Liver (tissue), 9 donors: ENCODE results near the gene ZNF778. TPM values are rescaled to one million over a fixed set of nuclear protein-coding genes. Genes with fewer than 3 reads are reported as not detected.

Experiments
- DNase-seq: peaks from one replicate; pipeline ENCODE4 v3.0.0-alpha.2; 2017; ENCODE audit warnings: low spot score
- H3K27ac ChIP-seq, 2 donors: one replicate each; pipeline ENCODE4 v1.7.0; 2013; ENCODE audit warnings: inconsistent platforms in 2 of 2, low read length in 2 of 2, control low read depth in 1 of 2, low read depth in 1 of 2, mild to moderate bottlenecking in 1 of 2
- H3K27me3 ChIP-seq, 4 donors: one replicate each; pipeline versions ENCODE4 v1.6.1 to v1.7.0; 2013; ENCODE audit warnings: low read length in 3 of 4, inconsistent platforms in 1 of 4, mild to moderate bottlenecking in 1 of 4, moderate library complexity in 1 of 4; ENCODE audit not compliant: control insufficient read depth in 4 of 4, insufficient read depth in 4 of 4
- H3K36me3 ChIP-seq, 4 donors: one replicate each; pipeline versions ENCODE4 v1.6.1 to v1.7.0; 2013; ENCODE audit warnings: low read length in 3 of 4, mild to moderate bottlenecking in 3 of 4, low read depth in 1 of 4, moderate library complexity in 1 of 4; ENCODE audit not compliant: control insufficient read depth in 4 of 4, insufficient read depth in 3 of 4
- H3K4me1 ChIP-seq, 4 donors: one replicate each; pipeline versions ENCODE4 v1.6.1 to v1.7.0; 2013; ENCODE audit warnings: low read length in 3 of 4, mild to moderate bottlenecking in 3 of 4, moderate library complexity in 1 of 4; ENCODE audit not compliant: control insufficient read depth in 4 of 4, insufficient read depth in 4 of 4
- H3K4me3 ChIP-seq, 3 donors: one replicate each; pipeline versions ENCODE4 v1.6.1 to v1.7.0; 2013; ENCODE audit warnings: low read length in 3 of 3, control low read depth in 1 of 3, low read depth in 1 of 3, mild to moderate bottlenecking in 1 of 3
- H3K9ac ChIP-seq, 2 donors: one replicate each; pipeline ENCODE4 v1.7.0; 2013; ENCODE audit warnings: low read length in 2 of 2, mild to moderate bottlenecking in 2 of 2, moderate library complexity in 2 of 2, control low read depth in 1 of 2, low read depth in 1 of 2
- H3K9me3 ChIP-seq, 4 donors: one replicate each; pipeline versions ENCODE4 v1.6.1 to v1.7.0; 2013; ENCODE audit warnings: low read length in 3 of 4; ENCODE audit not compliant: control insufficient read depth in 4 of 4
- CTCF ChIP-seq: fragments of 150-350 bp; IDR thresholded peaks from 2 replicates; pipeline ENCODE4 v1.5.1; 2017; ENCODE audit warnings: improper control_type of control experiment, low read depth, low read length; ENCODE audit not compliant: missing input control
- FOXA1 ChIP-seq: IDR thresholded peaks from 2 replicates; pipeline ENCODE4 v1.6.1; 2016; ENCODE audit warnings: antibody characterized with exemption
- FOXA2 ChIP-seq: IDR thresholded peaks from 2 replicates; pipeline ENCODE4 v1.6.1; 2016; ENCODE audit warnings: antibody characterized with exemption
- GABPA ChIP-seq, 2 donors: IDR thresholded peaks in 1 of 2; conservative IDR thresholded peaks in 1 of 2; 2 replicates each; pipeline ENCODE4 v1.6.1; 2016; ENCODE audit warnings: antibody characterized with exemption in 2 of 2, mild to moderate bottlenecking in 1 of 2, moderate library complexity in 1 of 2
- HNF4G ChIP-seq: IDR thresholded peaks from 2 replicates; pipeline ENCODE4 v1.6.1; 2016; ENCODE audit warnings: antibody characterized with exemption
- JUND ChIP-seq, 2 donors: IDR thresholded peaks; 2 replicates each; pipeline ENCODE4 v1.6.1; 2016; ENCODE audit warnings: antibody characterized with exemption in 2 of 2
- NR2F2 ChIP-seq: IDR thresholded peaks from 2 replicates; pipeline ENCODE4 v1.6.1; 2016; ENCODE audit warnings: antibody characterized with exemption
- RAD21 ChIP-seq, 2 donors: IDR thresholded peaks; 2 replicates each; pipeline ENCODE4 v1.6.1; 2016; ENCODE audit warnings: antibody characterized with exemption in 2 of 2, mild to moderate bottlenecking in 2 of 2
- REST ChIP-seq: IDR thresholded peaks from 2 replicates; pipeline ENCODE4 v1.6.1; 2016; ENCODE audit warnings: antibody characterized with exemption, mild to moderate bottlenecking
- RXRA ChIP-seq, 2 donors: IDR thresholded peaks; 2 replicates each; pipeline ENCODE4 v1.6.1; 2017 to 2018; ENCODE audit warnings: antibody characterized with exemption in 2 of 2, mild to moderate bottlenecking in 1 of 2
- SP1 ChIP-seq: IDR thresholded peaks from 2 replicates; pipeline ENCODE4 v1.6.1; 2018; ENCODE audit warnings: antibody characterized with exemption, mild to moderate bottlenecking
- YY1 ChIP-seq: IDR thresholded peaks from 2 replicates; pipeline ENCODE4 v1.6.1; 2016; ENCODE audit warnings: antibody characterized with exemption, mild to moderate bottlenecking
- ZBTB33 ChIP-seq: IDR thresholded peaks from 2 replicates; pipeline ENCODE4 v1.6.1; 2016; ENCODE audit warnings: antibody characterized with exemption
- WGBS: extraction: QIAGEN DNeasy Blood & Tissue Kit; methylation state at CpG from one replicate; pipeline ENCODE4 v1.1.7; 2013; 5-methylcytosine and 5-hydroxymethylcytosine counted together
- polyA plus RNA-seq, 2 donors: library from polyadenylated mRNA; stranded (reverse) in 1 of 2; unstranded in 1 of 2; fragments of 200-250 nt in 1 of 2; fragments of >200 nt in 1 of 2; fragmentation: Nextera tagmentation in 1 of 2; extraction: Ambion mirVana in 1 of 2; gene quantifications; one replicate each; pipeline versions ENCODE4 v1.2.1 to v1.2.3, GENCODE V29; 2013 to 2015
- total RNA-seq, 2 donors: library from RNA; depleted of rRNA; stranded (reverse); fragments of >200 nt; gene quantifications; one replicate each; pipeline ENCODE4 v1.2.3, GENCODE V29; 2014
- TF ChIP-seq, protein P1 (sequence below): IDR thresholded peaks from 2 replicates; pipeline ENCODE4 v1.6.1; 2016; ENCODE audit warnings: antibody characterized with exemption
- TF ChIP-seq, protein P2 (sequence below): IDR thresholded peaks from 2 replicates; pipeline ENCODE4 v1.6.1; 2016; ENCODE audit warnings: antibody characterized with exemption
- donor health status: healthy.
- donor health status: healthy.
- donor health status: healthy.
- donor health status: healthy.
- donor health status: healthy.

The ZNF778 gene
- total and polyA plus RNA-seq, 4 donors, result 0.75 to 9.2 (median 4.2) TPM

GRCh38 chr16:89179148-89179484 lies 38.4 kb upstream of the ZNF778 start:
- Histone ChIP-seq H3K9me3 (no peaks in the 10 kb centered on the region), H3K4me3 (no peak overlapping the region), H3K27ac (no peak overlapping the region), H3K36me3 (no peaks in the 10 kb centered on the region), H3K9ac (no peak overlapping the region), H3K27me3 (no peaks in the 10 kb centered on the region), H3K4me1 (no peaks in the 10 kb centered on the region)
- 86% methylated on average over 19 of the region's 19 CpGs for WGBS
- no peak for DNase-seq
- TF ChIP-seq HNF4G (no peak), JUND (IDR thresholded peaks at IDR 0.05) (no peak)

DNA sequence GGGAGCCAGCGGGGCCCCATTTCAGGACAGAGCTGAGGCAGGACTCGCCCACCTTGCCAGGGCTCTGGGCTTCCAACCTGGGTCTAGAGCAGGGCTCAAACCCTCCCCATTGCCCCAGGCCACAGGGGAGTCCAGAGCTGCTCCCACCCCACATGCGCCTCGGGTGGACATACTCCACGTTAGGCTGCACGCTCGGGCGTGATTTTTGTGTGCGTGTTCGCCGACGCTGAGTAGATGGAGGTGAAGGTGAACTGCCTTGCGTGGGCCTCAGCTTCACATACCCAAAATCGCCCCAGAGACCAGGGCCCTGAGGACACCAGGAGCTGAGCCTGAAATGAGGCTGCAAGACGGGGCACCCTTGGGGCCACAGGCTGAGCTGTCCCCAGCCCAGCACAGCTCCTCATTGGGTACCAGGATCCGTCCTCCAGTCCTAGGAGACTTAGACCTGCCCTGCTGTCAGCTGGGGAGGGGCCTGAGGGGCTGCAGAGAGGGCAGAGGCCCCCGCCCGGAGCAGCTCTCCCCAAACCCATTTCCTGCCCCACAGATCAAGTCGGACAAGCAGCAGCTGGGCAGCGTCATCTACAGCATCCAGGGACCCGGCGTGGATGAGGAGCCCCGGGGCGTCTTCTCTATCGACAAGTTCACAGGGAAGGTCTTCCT lies 37.7 kb upstream of the ZNF778 start:
- no peaks in the 10 kb centered on the region for H3K9me3 ChIP-seq
- H3K27ac ChIP-seq, result no peak overlapping the region
- H3K27me3 ChIP-seq, result no peaks in the 10 kb centered on the region
- 85% methylated on average over 25 of the region's 25 CpGs for WGBS
- no peak overlapping the region for H3K9ac ChIP-seq
- no peak overlapping the region for H3K4me3 ChIP-seq
- no peaks in the 10 kb centered on the region for H3K4me1 ChIP-seq
- no peaks in the 10 kb centered on the region for H3K36me3 ChIP-seq
- no peak for DNase-seq
- TF ChIP-seq GABPA (IDR thresholded peaks at IDR 0.05 in 1 of 2, conservative IDR thresholded peaks at IDR 0.05 in 1 of 2) (no peak), CTCF (no peak), FOXA2 (no peak), FOXA1 (no peak), RAD21 (IDR thresholded peaks at IDR 0.05) (no peak), REST (no peak), YY1 (no peak), NR2F2 (no peak), JUND (IDR thresholded peaks at IDR 0.05) (no peak), ZBTB33 (no peak), SP1 (no peak), RXRA (IDR thresholded peaks at IDR 0.05) (no peak)
- TF ChIP-seq, protein P1, sequence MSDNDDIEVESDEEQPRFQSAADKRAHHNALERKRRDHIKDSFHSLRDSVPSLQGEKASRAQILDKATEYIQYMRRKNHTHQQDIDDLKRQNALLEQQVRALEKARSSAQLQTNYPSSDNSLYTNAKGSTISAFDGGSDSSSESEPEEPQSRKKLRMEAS, result no peak
- TF ChIP-seq, protein P2, sequence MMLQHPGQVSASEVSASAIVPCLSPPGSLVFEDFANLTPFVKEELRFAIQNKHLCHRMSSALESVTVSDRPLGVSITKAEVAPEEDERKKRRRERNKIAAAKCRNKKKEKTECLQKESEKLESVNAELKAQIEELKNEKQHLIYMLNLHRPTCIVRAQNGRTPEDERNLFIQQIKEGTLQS, result no peak
